Astrocyte (in vitro differentiated cells and primary cell): ENCODE results near the gene COL11A2. TPM values are rescaled to one million over a fixed set of nuclear protein-coding genes. Genes with fewer than 3 reads are reported as not detected.
A peak's percentile ranks its signal among the peaks of the same experiment; 100 is the strongest.

Source experiments
- DNase-seq: peaks from one replicate; pipeline ENCODE4 v3.0.0-alpha.2; 2010; ENCODE audit warnings: low read depth
- FAIRE-seq: peaks from 2 replicates; lab custom pipeline; 2011; peaks lifted over from hg19 to GRCh38; lab: Jason Lieb, UNC
- H2AFZ ChIP-seq: 2 replicates; pipeline ENCODE4 v1.6.0; 2012; ENCODE audit warnings: low read depth, low read length, inconsistent platforms
- H3K27ac ChIP-seq: 2 replicates; pipeline ENCODE4 v1.5.1; 2011; ENCODE audit warnings: low read depth, low read length, inconsistent platforms
- H3K27me3 ChIP-seq: 2 replicates; pipeline ENCODE4 v1.6.0; 2011; ENCODE audit warnings: low read length, inconsistent platforms; ENCODE audit not compliant: insufficient read depth
- H3K36me3 ChIP-seq: 2 replicates; pipeline ENCODE4 v1.5.1; 2011; ENCODE audit warnings: low read length, inconsistent platforms; ENCODE audit not compliant: insufficient read depth
- H3K4me1 ChIP-seq: 2 replicates; pipeline ENCODE4 v1.5.1; 2011; ENCODE audit warnings: low read length, inconsistent platforms; ENCODE audit not compliant: insufficient read depth
- H3K4me2 ChIP-seq: 2 replicates; pipeline ENCODE4 v1.6.0; 2012; ENCODE audit warnings: low read length, inconsistent platforms
- H3K4me3 ChIP-seq: 2 replicates; pipeline ENCODE4 v1.5.1; 2011; ENCODE audit warnings: low read depth, mild to moderate bottlenecking, low read length, inconsistent platforms; ENCODE audit not compliant: insufficient read depth
- H3K79me2 ChIP-seq: 2 replicates; pipeline ENCODE4 v1.6.0; 2012; ENCODE audit warnings: mild to moderate bottlenecking, low read length, inconsistent platforms; ENCODE audit not compliant: insufficient read depth
- H3K9ac ChIP-seq: 2 replicates; pipeline ENCODE4 v1.6.0; 2012; ENCODE audit warnings: mild to moderate bottlenecking, low read length, inconsistent platforms
- H3K9me3 ChIP-seq: 2 replicates; pipeline ENCODE4 v1.5.1; 2012; ENCODE audit warnings: low read depth, mild to moderate bottlenecking, low read length, inconsistent platforms; ENCODE audit not compliant: insufficient read depth
- H4K20me1 ChIP-seq: 2 replicates; pipeline ENCODE4 v1.6.0; 2012; ENCODE audit warnings: low read length, inconsistent platforms; ENCODE audit not compliant: insufficient read depth
- H3K27ac Mint-ChIP-seq: one replicate; pipeline ENCODE4 v1.8.0; 2021; ENCODE audit warnings: mild to moderate bottlenecking, mixed read lengths; ENCODE audit not compliant: unreplicated experiment
- H3K27me3 Mint-ChIP-seq: one replicate; pipeline ENCODE4 v1.8.0; 2021; ENCODE audit warnings: low read depth, mixed read lengths; ENCODE audit not compliant: unreplicated experiment
- H3K36me3 Mint-ChIP-seq: one replicate; pipeline ENCODE4 v1.8.0; 2021; ENCODE audit warnings: low read depth, mixed read lengths; ENCODE audit not compliant: unreplicated experiment
- H3K4me1 Mint-ChIP-seq: one replicate; pipeline ENCODE4 v1.8.0; 2021; ENCODE audit warnings: low read depth, mixed read lengths; ENCODE audit not compliant: unreplicated experiment
- H3K4me3 Mint-ChIP-seq: one replicate; pipeline ENCODE4 v1.8.0; 2021; ENCODE audit warnings: mild to moderate bottlenecking, moderate library complexity, mixed read lengths; ENCODE audit not compliant: unreplicated experiment
- H3K9me3 Mint-ChIP-seq: one replicate; pipeline ENCODE4 v1.8.0; 2021; ENCODE audit warnings: mild to moderate bottlenecking, mixed read lengths; ENCODE audit not compliant: unreplicated experiment
- CTCF ChIP-seq: IDR thresholded peaks from 2 replicates; pipeline ENCODE4 v1.5.1; 2011; ENCODE audit warnings: low read depth, mild to moderate bottlenecking, inconsistent platforms, low read length, moderate library complexity; ENCODE audit not compliant: insufficient read depth
- EZH2 ChIP-seq: IDR thresholded peaks from 2 replicates; pipeline ENCODE4 v1.6.1; 2012; ENCODE audit warnings: mild to moderate bottlenecking, low read length, inconsistent platforms; ENCODE audit not compliant: insufficient read depth
- total RNA-seq: library from RNA; stranded (reverse); gene quantifications from 2 replicates; pipeline ENCODE4 v1.2.1, GENCODE V29; 2021

The COL11A2 gene
- total RNA-seq, 1 donor from 2014 or later, result 1.3 TPM

GRCh38 chr6:33201147-33201545, 8.9 kb upstream of the COL11A2 start:
- Histone ChIP-seq H4K20me1 (peaks cover 66% of the 10 kb centered on the region), H3K4me2 (peak overlapping the region; percentile 96), H3K9ac (peak overlapping the region; percentile 100), H2AFZ (peak overlapping the region; percentile 55), H3K9me3 (no peaks in the 10 kb centered on the region), H3K27ac (peak overlapping the region; percentile 100), H3K4me3 (peak overlapping the region; percentile 98), H3K27me3 (no peaks in the 10 kb centered on the region), H3K79me2 (peaks cover 68% of the 10 kb centered on the region), H3K4me1 (peaks cover 49% of the 10 kb centered on the region), H3K36me3 (peaks cover 36% of the 10 kb centered on the region)
- H3K4me3 Mint-ChIP-seq, result peak overlapping the region; percentile 99
- TF ChIP-seq CTCF (no peak), EZH2 (no peak)
- peaks cover 3% of the 10 kb centered on the region for H3K9me3 Mint-ChIP-seq
- peaks cover 49% of the 10 kb centered on the region for H3K4me1 Mint-ChIP-seq
- no peaks in the 10 kb centered on the region for H3K27me3 Mint-ChIP-seq
- DNase-seq (no peak), FAIRE-seq (no peak)
- peak overlapping the region; percentile 99 for H3K27ac Mint-ChIP-seq
- peaks cover 30% of the 10 kb centered on the region for H3K36me3 Mint-ChIP-seq

DNA sequence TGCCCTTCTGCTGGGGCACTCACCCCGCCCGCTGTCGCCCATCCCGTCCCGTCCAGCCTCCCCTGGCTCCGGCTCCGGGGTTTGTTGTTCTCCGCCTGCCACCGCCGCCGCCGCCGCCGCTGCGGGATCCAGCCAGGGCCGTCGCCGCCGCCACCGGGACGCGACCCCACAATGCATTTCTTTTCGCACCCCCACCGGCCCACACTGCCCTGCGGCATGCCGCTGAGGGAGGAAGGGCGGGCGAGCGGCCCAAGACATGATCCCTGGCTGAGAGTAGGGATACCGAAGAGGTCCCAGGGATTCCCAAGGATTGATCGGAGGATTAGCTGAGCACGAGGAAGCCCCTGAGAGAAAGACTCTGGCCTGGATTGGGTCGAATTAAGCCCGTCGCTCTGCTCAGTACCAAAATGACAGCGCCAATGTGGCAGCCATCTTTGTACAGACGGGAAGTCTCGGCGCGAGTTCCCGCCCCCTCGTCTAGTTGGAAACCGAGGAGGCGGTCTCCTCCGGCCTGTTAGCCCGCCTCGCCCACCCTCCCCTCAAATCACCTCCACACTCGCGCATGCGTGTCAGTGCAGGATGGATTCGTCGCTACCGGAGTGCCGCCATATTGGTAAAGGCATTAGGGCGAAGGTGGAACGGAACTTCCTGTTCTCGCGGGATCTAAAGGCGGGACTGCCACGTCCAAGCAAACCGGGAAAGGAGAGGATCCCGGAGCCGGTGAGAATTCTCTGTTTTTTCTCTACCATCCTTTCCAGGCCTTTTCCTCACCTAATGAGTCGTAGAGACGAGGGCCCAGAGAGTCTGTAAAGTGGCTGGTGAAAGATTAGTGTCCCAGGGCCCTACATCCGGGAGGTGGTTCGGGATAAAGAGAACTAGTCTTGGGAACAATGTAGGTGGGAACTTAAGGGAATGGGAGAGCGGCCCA, 8.2 kb upstream of the COL11A2 start, which contains the start of the genes RXRB and SLC39A7:
RXRB (minus strand) TSS at position 447 of the 928 bp plus-strand sequence; CDS start at position 258, 189 bp downstream.
SLC39A7 (plus strand) TSS at position 649 of the 928 bp plus-strand sequence. CDS start 379 bp downstream, outside the sequence.
- H3K9me3 Mint-ChIP-seq, result no peaks in the 10 kb centered on the region
- H3K4me2 ChIP-seq, result peak within 1 kb of the TSS; percentile 96
- H3K79me2 ChIP-seq, result peaks cover 69% of the 10 kb centered on the region
- peak within 1 kb of the TSS; percentile 100 for H3K9ac ChIP-seq
- peak within 1 kb of the TSS; percentile 100 for H3K27ac ChIP-seq
- peaks cover 42% of the 10 kb centered on the region for H3K36me3 ChIP-seq
- H3K4me1 Mint-ChIP-seq, result peaks cover 43% of the 10 kb centered on the region
- no peaks in the 10 kb centered on the region for H3K27me3 ChIP-seq
- peaks cover 43% of the 10 kb centered on the region for H3K4me1 ChIP-seq
- peak within 1 kb of the TSS; percentile 99 for H3K4me3 Mint-ChIP-seq
- TF ChIP-seq EZH2 (no peak), CTCF (no peak)
- no peaks in the 10 kb centered on the region for H3K27me3 Mint-ChIP-seq
- DNase-seq, result peak; percentile 93
- H4K20me1 ChIP-seq, result peaks cover 72% of the 10 kb centered on the region
- peak within 1 kb of the TSS; percentile 98 for H3K4me3 ChIP-seq
- H2AFZ ChIP-seq, result peak within 1 kb of the TSS; percentile 97
- FAIRE-seq, result no peak
- peak within 1 kb of the TSS; percentile 99 for H3K27ac Mint-ChIP-seq
- no peaks in the 10 kb centered on the region for H3K9me3 ChIP-seq
- peaks cover 34% of the 10 kb centered on the region for H3K36me3 Mint-ChIP-seq
